RWPE1 (cell line): ENCODE measurements around the gene GRIK2.
A peak's percentile ranks its signal among the peaks of the same experiment; 100 is the strongest.

Experiments used
- CTCF ChIA-PET: fragments of 350-600 bp; sonication (Branson Sonifier 250); formaldehyde crosslinking; extraction: SDS; loops from one replicate; lab custom pipeline; 2021; lab: Yijun Ruan, JAX
- POLR2A ChIA-PET: fragments of 400-600 bp; formaldehyde crosslinking; extraction: SDS; loops from one replicate; lab custom pipeline; 2020; ENCODE audit warnings: antibody characterized with exemption; ENCODE audit not compliant: low non-redundant PET; lab: Yijun Ruan, JAX
- DNase-seq: peaks from one replicate; pipeline ENCODE4 v3.0.0; 2012; ENCODE audit warnings: low spot score
- H3K27ac ChIP-seq: fragments of 450-650 bp; 2 replicates; pipeline ENCODE4 v1.5.1; 2017
- TF ChIP-seq, protein P1 (sequence below): fragments of 450-650 bp; conservative IDR thresholded peaks from 2 replicates; pipeline ENCODE4 v1.5.1; 2017; ENCODE audit warnings: low read depth, mild to moderate bottlenecking

The GRIK2 gene

DNA sequence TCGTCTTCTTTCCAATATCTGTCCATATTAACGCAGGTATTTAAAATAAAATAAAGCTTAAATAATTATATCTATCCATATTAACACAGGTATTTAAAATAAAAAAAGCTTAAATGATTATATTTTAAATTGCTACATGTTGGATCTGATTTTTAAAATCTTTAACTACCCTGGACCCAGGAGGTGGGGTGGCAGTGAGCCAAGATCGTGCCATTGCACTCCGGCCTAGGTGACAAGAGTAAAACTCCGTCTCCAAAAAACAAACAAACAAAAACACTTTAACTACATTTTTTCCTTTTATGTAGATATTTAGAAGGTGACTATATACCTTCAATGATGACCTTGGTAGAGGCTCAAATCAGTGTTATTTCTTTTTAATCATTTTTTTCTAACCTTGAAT, 211.9 kb downstream of the GRIK2 start:
- CTCF ChIA-PET, result interaction anchor here (0.6 kb wide), 1 partner anchor 1498 kb away, joined by 3 read pairs; no protein-coding TSS in a partner anchor
- POLR2A ChIA-PET, result no interaction called here
- DNase-seq, result no peak
- TF ChIP-seq, protein P1, sequence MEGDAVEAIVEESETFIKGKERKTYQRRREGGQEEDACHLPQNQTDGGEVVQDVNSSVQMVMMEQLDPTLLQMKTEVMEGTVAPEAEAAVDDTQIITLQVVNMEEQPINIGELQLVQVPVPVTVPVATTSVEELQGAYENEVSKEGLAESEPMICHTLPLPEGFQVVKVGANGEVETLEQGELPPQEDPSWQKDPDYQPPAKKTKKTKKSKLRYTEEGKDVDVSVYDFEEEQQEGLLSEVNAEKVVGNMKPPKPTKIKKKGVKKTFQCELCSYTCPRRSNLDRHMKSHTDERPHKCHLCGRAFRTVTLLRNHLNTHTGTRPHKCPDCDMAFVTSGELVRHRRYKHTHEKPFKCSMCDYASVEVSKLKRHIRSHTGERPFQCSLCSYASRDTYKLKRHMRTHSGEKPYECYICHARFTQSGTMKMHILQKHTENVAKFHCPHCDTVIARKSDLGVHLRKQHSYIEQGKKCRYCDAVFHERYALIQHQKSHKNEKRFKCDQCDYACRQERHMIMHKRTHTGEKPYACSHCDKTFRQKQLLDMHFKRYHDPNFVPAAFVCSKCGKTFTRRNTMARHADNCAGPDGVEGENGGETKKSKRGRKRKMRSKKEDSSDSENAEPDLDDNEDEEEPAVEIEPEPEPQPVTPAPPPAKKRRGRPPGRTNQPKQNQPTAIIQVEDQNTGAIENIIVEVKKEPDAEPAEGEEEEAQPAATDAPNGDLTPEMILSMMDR, result no peak
- no peak overlapping the region for H3K27ac ChIP-seq

DNA sequence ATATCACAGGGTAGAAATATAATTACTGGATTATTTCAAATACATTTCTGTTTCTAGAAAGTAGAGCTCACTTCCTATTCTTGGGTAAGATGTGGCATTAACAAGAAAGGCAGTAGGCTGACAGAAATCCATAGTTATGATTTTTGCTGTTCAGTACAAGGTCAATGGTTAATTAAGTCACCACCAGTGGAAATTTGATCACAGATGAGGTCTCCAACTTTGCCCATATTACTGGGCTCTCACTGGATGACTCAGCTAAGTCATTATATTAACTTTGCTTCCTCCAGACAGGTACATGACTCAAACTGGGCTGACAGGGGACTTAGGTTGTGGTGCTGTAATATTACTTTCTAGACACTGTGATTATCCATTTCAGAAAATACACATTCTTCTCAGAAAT, 212.4 kb downstream of the GRIK2 start:
- POLR2A ChIA-PET, result no interaction called here
- CTCF ChIA-PET, result interaction anchor here (0.6 kb wide), 1 partner anchor 1499 kb away, joined by 3 read pairs; no protein-coding TSS in a partner anchor
- H3K27ac ChIP-seq, result no peak overlapping the region
- peak; percentile 14 for DNase-seq
- TF ChIP-seq, protein P1, result no peak

DNA sequence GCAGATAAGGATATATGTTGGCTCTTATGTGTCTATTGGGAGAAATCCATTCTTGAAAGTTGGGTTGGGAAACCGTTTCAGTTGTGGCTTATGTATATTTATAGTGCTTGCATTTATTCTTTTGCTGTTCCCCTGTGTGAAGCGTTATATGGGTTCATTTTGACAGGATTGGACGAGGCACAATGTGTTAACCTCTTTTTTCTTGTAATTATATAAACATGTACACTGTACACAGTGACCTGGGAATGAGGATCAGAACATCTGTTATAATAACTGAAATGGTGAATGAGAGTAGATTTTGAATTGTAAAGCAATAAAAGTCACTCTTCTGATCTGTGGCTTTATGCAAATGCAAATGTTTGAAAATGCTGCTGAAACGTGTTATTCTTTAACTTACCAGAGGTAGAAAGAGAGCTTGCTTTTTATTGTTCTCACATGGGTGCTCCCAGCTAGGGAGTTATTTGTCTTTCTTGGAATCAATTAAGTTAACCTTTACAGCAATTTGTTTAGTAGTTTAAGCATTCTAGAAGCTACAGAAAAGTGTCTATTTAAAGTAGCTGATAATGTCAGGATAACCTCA, 213.7 kb downstream of the GRIK2 start:
- H3K27ac ChIP-seq, result no peak overlapping the region
- TF ChIP-seq, protein P1, result no peak
- no peak for DNase-seq
- POLR2A ChIA-PET, result no interaction called here
- CTCF ChIA-PET, result interaction anchor here (0.6 kb wide), 1 partner anchor 448 kb away, joined by 3 read pairs; no protein-coding TSS in a partner anchor

DNA sequence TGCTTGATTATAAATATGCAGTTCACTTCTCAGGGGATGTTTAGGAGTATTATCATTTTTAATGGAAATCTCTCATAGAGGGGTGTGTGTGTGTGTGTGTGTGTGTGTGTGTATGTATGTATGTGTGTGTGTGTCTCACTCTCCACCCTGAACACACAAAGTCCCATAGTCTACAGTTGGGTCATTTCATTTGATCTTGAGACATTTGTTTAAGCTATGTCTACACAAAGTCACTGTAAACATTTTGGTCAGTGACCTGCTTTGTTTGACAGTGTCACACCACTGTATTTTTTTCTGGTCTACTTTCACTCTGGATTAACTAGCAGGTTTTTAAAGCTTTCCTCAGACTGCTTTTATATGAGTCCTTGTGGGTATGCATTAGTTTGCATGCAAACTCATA, 215.2 kb downstream of the GRIK2 start:
- TF ChIP-seq, protein P1, result no peak
- H3K27ac ChIP-seq, result no peak overlapping the region
- ChIA-PET POLR2A (no interaction called here), CTCF (no interaction called here)
- no peak for DNase-seq

DNA sequence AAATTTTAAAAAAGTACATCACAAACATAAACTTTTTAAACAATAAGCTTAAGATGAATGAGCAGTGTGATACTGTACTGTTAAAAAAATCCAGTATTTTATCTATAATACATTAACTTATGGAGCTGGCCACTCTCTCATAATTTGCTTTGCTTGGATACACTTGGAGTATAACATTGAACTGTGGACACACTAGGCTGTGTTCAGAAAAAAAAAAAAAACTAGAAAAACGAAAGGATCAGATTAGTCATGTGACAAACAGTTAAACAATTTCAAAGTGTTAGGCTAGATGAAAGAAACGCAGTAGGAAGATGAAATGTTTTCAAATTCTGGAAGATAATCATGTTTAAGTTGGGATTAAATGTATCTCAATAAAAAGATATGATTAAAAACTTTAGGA, 220.0 kb downstream of the GRIK2 start:
- CTCF ChIA-PET, result interaction anchor here (0.6 kb wide), 1 partner anchor 43 kb away, joined by 3 read pairs; no protein-coding TSS in a partner anchor

DNA sequence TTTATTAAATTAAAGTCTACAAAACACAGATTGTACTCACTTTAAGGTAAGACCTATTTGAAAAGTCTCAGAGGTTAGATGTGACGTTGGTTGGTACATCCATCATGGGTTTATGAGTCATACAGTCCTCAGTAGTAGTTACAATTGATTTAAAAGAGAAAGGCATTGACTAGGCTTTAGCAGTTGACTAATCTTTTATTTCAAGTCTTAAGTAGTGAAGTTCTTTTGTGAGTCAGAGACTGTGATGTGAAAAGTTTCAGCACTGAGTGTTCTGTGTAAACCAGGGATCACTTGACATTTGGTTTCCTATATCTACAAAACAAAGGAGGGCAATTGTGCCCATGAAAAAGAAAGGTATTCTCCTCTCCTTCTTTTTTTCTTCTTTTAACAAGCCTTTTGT, 221.3 kb downstream of the GRIK2 start:
- no peak overlapping the region for H3K27ac ChIP-seq
- TF ChIP-seq, protein P1, result no peak
- CTCF ChIA-PET, result no interaction called here
- peak; percentile 26 for DNase-seq
- POLR2A ChIA-PET, result no interaction called here

More for the DNA sequence above, 220.0 kb downstream of the GRIK2 start:
- DNase-seq, result no peak
- no peak overlapping the region for H3K27ac ChIP-seq
- TF ChIP-seq, protein P1, result no peak
- POLR2A ChIA-PET, result no interaction called here
